SK-MEL-5 (cell line): ENCODE results near the gene RPTOR. TPM values are rescaled to one million over a fixed set of nuclear protein-coding genes. Genes with fewer than 3 reads are reported as not detected.
"Not testable (repeated sequence)": the region's sequence is repeated elsewhere in the genome, so short reads cannot be mapped to it uniquely, and the experiment has no call there.

ENCODE experiments used
- DNase-seq: peaks from one replicate; pipeline ENCODE4 v3.0.0-alpha.2; 2016; ENCODE audit warnings: low read depth, low spot score
- in situ Hi-C: cut with HindIII; loops from 2 replicates; pipeline ENCODE4 v1.10.0; 2016; ENCODE audit warnings: low sequenced_read_pairs, high pct_unique_total_duplicates, low pct_unique_long_range_greater_than_20kb
- total RNA-seq: library from RNA; depleted of rRNA; stranded (reverse); fragments of >200 nt; shearing (Covaris generic); gene quantifications from 2 replicates; pipeline ENCODE4 v1.2.3, GENCODE V29; 2014

RPTOR gene
- total RNA-seq, 1 experiment from 2014 or later = 27.3 TPM

GRCh38 chr17:80528536-80528935 lies 16.1 kb upstream of the RPTOR start:
- DNase-seq = no peak
- in situ Hi-C loops = loop anchor here (25.0 kb wide), 1 partner anchor 91 kb away; no protein-coding TSS in a partner anchor

GRCh38 chr17:80529104-80529903 lies 15.3 kb upstream of the RPTOR start:
- DNase-seq = no peak
- in situ Hi-C loops = loop anchor here (25.0 kb wide), 1 partner anchor 92 kb away; no protein-coding TSS in a partner anchor

- in situ Hi-C loops = loop anchor here (25.0 kb wide), 1 partner anchor 93 kb away; no protein-coding TSS in a partner anchor
- no peak for DNase-seq
Measured at GRCh38 chr17:80529904-80530292, 14.7 kb upstream of the RPTOR start.

GRCh38 chr17:80531400-80531799 lies 13.2 kb upstream of the RPTOR start:
- in situ Hi-C loops = loop anchor here (25.0 kb wide), 1 partner anchor 94 kb away; no protein-coding TSS in a partner anchor
- no peak for DNase-seq

- DNase-seq = not testable (repeated sequence)
- in situ Hi-C loops = loop anchor here (25.0 kb wide), 1 partner anchor 100 kb away; no protein-coding TSS in a partner anchor
Measured at GRCh38 chr17:80537386-80537785, 7.3 kb upstream of the RPTOR start.

- in situ Hi-C loops = loop anchor here (25.0 kb wide), 1 partner anchor 101 kb away; no protein-coding TSS in a partner anchor
- DNase-seq = no peak
Measured at GRCh38 chr17:80538484-80538883, 6.2 kb upstream of the RPTOR start.

GRCh38 chr17:80539022-80539641 lies 5.5 kb upstream of the RPTOR start:
- peak; percentile 49 for DNase-seq
- in situ Hi-C loops = loop anchor here (25.0 kb wide), 1 partner anchor 102 kb away; no protein-coding TSS in a partner anchor

- DNase-seq = peak; percentile 41
- in situ Hi-C loops = loop anchor here (25.0 kb wide), 1 partner anchor 108 kb away; no protein-coding TSS in a partner anchor
Measured at GRCh38 chr17:80545499-80545826, 825 bp downstream of the RPTOR start.

GRCh38 chr17:80546267-80546666 lies 1.6 kb downstream of the RPTOR start:
- in situ Hi-C loops = loop anchor here (25.0 kb wide), 1 partner anchor 109 kb away; no protein-coding TSS in a partner anchor
- no peak for DNase-seq

- in situ Hi-C loops = no loop called here
- DNase-seq = no peak
Measured at GRCh38 chr17:80552523-80552922, 7.9 kb downstream of the RPTOR start.

- no peak for DNase-seq
- in situ Hi-C loops = no loop called here
Measured at GRCh38 chr17:80555266-80555665, 10.6 kb downstream of the RPTOR start.

- in situ Hi-C loops = no loop called here
- DNase-seq = no peak
Measured at GRCh38 chr17:80558046-80558445, 13.4 kb downstream of the RPTOR start.

- in situ Hi-C loops = no loop called here
- DNase-seq = no peak
Measured at GRCh38 chr17:80559825-80560251, 15.2 kb downstream of the RPTOR start.

GRCh38 chr17:80561541-80562114 lies 17.0 kb downstream of the RPTOR start:
- no peak for DNase-seq
- in situ Hi-C loops = no loop called here

GRCh38 chr17:80564545-80564944 lies 19.9 kb downstream of the RPTOR start:
- no peak for DNase-seq
- in situ Hi-C loops = no loop called here

- no peak for DNase-seq
- in situ Hi-C loops = no loop called here
Measured at GRCh38 chr17:80565343-80566053, 20.9 kb downstream of the RPTOR start.

- in situ Hi-C loops = no loop called here
- no peak for DNase-seq
Measured at GRCh38 chr17:80566054-80566400, 21.4 kb downstream of the RPTOR start.

- no peak for DNase-seq
- in situ Hi-C loops = no loop called here
Measured at GRCh38 chr17:80568246-80568645, 23.6 kb downstream of the RPTOR start.
